Epithelial cell of esophagus (primary cell): ENCODE data around the gene UBE3B.

Experiments
- DNase-seq: peaks from one replicate; pipeline ENCODE4 v3.0.0; 2010; ENCODE audit warnings: low read depth
- H3K4me3 ChIP-seq: 2 replicates; pipeline ENCODE4 v1.5.1; 2011; ENCODE audit warnings: mild to moderate bottlenecking, low read length, control low read depth
- TF ChIP-seq, protein P1 (sequence below): IDR thresholded peaks from 2 replicates; pipeline ENCODE4 v1.5.1; 2011; ENCODE audit warnings: low read depth, mild to moderate bottlenecking, low read length, control low read depth, inconsistent platforms; ENCODE audit not compliant: insufficient read depth; ENCODE audit errors: missing control alignments

Gene UBE3B

GRCh38 chr12:109503611-109504010 lies 26.2 kb downstream of the UBE3B start:
- DNase-seq = no peak
- H3K4me3 ChIP-seq = no peak overlapping the region
- TF ChIP-seq, protein P1, sequence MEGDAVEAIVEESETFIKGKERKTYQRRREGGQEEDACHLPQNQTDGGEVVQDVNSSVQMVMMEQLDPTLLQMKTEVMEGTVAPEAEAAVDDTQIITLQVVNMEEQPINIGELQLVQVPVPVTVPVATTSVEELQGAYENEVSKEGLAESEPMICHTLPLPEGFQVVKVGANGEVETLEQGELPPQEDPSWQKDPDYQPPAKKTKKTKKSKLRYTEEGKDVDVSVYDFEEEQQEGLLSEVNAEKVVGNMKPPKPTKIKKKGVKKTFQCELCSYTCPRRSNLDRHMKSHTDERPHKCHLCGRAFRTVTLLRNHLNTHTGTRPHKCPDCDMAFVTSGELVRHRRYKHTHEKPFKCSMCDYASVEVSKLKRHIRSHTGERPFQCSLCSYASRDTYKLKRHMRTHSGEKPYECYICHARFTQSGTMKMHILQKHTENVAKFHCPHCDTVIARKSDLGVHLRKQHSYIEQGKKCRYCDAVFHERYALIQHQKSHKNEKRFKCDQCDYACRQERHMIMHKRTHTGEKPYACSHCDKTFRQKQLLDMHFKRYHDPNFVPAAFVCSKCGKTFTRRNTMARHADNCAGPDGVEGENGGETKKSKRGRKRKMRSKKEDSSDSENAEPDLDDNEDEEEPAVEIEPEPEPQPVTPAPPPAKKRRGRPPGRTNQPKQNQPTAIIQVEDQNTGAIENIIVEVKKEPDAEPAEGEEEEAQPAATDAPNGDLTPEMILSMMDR = no peak

DNA sequence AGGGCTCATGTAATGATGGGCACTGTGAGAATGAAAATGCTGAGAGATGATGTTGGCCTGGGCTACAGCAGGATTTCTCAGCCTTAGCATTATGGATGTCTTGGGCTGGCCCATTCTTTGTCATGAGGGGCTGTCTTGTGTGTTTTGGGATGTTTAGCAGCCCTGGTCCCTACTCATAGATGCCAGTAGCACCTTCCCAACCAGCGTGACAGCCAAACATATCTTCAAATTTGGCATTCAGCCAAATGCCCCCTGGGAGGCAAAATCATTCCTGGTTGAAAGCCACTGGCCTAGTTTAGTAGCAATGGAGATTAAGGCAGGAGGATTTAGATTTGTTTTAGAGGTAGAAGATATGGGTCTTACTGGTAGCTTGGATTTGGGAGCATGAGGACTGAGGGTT lies 26.6 kb downstream of the UBE3B start:
- TF ChIP-seq, protein P1 = no peak
- no peak for DNase-seq
- no peak overlapping the region for H3K4me3 ChIP-seq

DNA sequence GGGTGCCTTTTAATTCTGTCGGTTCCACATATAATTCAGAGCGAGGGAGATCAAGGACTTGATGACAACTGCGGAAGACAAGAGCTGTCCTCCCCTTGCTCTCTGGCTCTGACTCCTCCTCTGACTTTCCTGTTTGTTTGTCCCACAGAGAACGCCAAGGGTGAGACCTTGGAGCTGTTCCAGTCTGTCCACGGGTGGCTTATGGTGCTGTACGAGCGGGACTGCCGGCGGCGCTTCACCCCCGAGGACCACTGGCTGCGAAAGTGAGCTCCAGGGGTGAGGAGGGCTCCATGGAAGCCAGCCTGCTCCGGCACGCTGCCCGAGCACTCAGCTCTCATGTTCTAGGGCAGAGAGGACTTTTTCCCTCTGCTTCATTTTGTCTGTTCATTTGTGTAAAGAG lies 32.8 kb downstream of the UBE3B start:
- no peak for DNase-seq
- no peak overlapping the region for H3K4me3 ChIP-seq
- TF ChIP-seq, protein P1 = no peak

DNA sequence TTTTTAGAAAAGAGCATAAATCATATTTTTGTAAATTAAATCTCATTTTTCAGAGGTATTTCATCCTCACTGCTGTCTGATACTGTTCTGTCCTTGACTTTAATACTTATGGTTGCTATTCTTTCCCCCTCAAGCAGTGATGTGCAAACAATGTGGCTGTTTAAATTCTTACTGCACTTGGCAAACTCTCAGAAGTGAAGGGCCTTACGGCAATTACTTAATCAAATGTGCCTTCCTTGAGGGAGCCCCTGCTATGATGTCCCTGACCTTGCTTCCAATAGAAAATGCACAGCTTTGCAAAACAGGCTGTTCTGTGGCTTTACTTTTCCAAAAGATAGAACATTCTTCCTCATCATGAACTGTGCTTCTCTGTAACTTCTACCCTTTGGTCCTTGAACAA lies 35.2 kb downstream of the UBE3B start:
- no peak overlapping the region for H3K4me3 ChIP-seq
- no peak for DNase-seq
- TF ChIP-seq, protein P1 = no peak

DNA sequence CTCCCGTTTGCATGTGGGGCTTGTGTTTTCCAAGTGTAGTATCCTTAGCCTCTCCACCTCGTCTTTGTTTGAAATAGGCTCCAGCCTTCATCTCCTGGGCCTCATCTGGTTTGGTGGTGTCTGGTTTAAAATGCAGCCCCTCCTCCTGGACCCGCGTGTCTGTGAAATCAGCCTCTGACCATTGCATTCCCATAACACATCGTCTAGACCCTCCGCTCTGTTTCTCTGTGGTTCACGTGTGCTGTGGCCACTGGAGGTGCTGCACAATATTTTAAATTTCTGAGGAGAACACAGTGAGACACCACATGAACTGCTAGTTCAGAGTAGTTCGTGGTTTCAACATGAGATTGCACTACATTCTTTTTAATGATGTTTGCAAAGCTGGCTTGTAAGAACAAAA lies 35.6 kb downstream of the UBE3B start:
- TF ChIP-seq, protein P1 = no peak
- H3K4me3 ChIP-seq = no peak overlapping the region
- DNase-seq = no peak

DNA sequence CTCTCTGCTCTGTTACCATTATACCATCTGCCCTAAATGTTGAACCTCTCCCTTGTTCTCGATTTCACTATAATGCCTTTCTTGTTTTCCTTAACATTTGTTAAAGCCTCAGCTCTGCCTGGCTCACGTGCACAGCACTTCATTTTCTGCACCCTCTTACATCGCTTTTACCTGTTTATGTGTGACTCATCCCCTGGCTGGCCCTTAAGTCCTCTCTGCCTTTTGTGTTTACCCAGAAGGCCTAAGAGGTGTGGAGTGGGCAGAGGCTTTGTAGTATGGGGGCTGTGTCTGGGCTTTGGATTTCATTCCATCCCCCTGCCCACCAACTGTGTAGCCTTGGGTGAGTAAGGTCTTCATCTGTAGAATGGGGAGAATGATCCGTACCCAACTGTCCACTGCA lies 36.5 kb downstream of the UBE3B start:
- H3K4me3 ChIP-seq = no peak overlapping the region
- TF ChIP-seq, protein P1 = no peak
- peak; percentile 28 for DNase-seq

DNA sequence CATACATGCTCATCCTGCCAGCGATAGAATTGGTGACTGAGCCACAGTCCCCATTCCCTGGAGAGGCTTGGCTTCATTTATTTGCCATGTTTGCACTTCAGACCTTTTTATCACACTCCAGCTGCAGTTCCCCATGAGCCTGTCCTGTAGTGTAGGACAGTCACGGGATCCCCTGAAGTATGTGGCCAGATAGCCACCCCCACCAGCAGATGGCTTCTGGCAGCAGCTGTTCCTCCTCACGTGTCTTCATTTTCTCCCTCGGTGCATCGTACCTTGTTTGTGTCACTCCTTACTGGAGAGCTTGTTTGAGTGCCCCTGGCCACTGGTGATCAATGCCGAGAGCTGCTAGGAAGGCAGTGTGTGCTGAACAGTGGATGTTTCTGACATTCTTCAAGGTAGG lies 40.2 kb downstream of the UBE3B start:
- DNase-seq = no peak
- no peak overlapping the region for H3K4me3 ChIP-seq
- TF ChIP-seq, protein P1 = no peak
